Upper lobe of left lung (tissue), 6 donors: ENCODE results near the gene PPP2R2B. TPM values are rescaled to one million over a fixed set of nuclear protein-coding genes. Genes with fewer than 3 reads are reported as not detected.

Experiments
- ATAC-seq, 2 donors: fragments of 200-7000 bp; cut with Tn5 transposase; one replicate each; pipeline ENCODE4 v1.9.1; 2022; ENCODE audit warnings: mild to moderate bottlenecking in 2 of 2, moderate library complexity in 2 of 2; ENCODE audit not compliant: low FRiP score in 2 of 2
- DNase-seq, 2 donors: peaks; one replicate each; pipeline ENCODE4 v3.0.0-alpha.2; 2019 to 2020
- H3K27ac ChIP-seq, 4 donors: fragments of 200-600 bp; sonication (generic); one replicate each; pipeline ENCODE4 v1.5.1; 2016 to 2019
- H3K27me3 ChIP-seq, 4 donors: fragments of 200-600 bp; sonication (generic); one replicate each; pipeline ENCODE4 v1.5.1; 2017 to 2019
- H3K36me3 ChIP-seq, 4 donors: fragments of 200-600 bp; sonication (generic); one replicate each; pipeline ENCODE4 v1.5.1; 2016 to 2019
- H3K4me1 ChIP-seq, 4 donors: fragments of 200-600 bp; sonication (generic); one replicate each; pipeline ENCODE4 v1.5.1; 2018 to 2019
- H3K4me3 ChIP-seq, 4 donors: fragments of 200-600 bp; sonication (generic); one replicate each; pipeline ENCODE4 v1.5.1; 2017 to 2019; ENCODE audit warnings: mild to moderate bottlenecking in 2 of 4, moderate library complexity in 1 of 4
- H3K9me3 ChIP-seq, 4 donors: fragments of 200-600 bp; sonication (generic); one replicate each; pipeline ENCODE4 v1.5.1; 2018 to 2019
- CTCF ChIP-seq, 6 experiments: fragments of 450-650 bp in 4 of 6; fragments of 200-600 bp in 2 of 6; sonication (generic) in 2 of 6; IDR thresholded peaks; one replicate each; pipeline ENCODE4 v1.5.1; 2016 to 2019; ENCODE audit warnings: antibody characterized with exemption in 6 of 6
- EP300 ChIP-seq, 4 donors: sonication (generic); formaldehyde crosslinking; IDR thresholded peaks; one replicate each; pipeline ENCODE4 v1.5.1; 2017; ENCODE audit warnings: antibody characterized with exemption in 4 of 4, control low read depth in 2 of 4
- POLR2A ChIP-seq, 4 donors: fragments of 450-650 bp; IDR thresholded peaks; one replicate each; pipeline ENCODE4 v1.5.1; 2016 to 2017; ENCODE audit warnings: antibody characterized with exemption in 4 of 4, mild to moderate bottlenecking in 2 of 4
- POLR2AphosphoS5 ChIP-seq, 2 donors: sonication (generic); formaldehyde crosslinking; IDR thresholded peaks; one replicate each; pipeline ENCODE4 v1.5.1; 2017; ENCODE audit warnings: antibody characterized with exemption in 2 of 2
- WGBS, 2 donors: methylation state at CpG; one replicate each; pipeline ENCODE4 v1.1.5; 2017 to 2018; 5-methylcytosine and 5-hydroxymethylcytosine counted together
- total RNA-seq, 6 donors: library from RNA; depleted of rRNA in 4 of 6; stranded (reverse); fragments of >200 nt in 4 of 6; gene quantifications; one replicate each; pipeline versions ENCODE4 v1.1.0 to v1.2.1, GENCODE V29; 2016 to 2021
- donor health status: DM: no; HTN: no; CAD: no; lungs with moderate emphysema.
- donor health status: DM: no; HTN: yes; CAD: no; lungs with severe emphysema.

Gene PPP2R2B
- total RNA-seq, 6 donors from 2014 or later: 0.49 to 7.4 (median 1.3) TPM

- no peaks in the 10 kb centered on the region for H3K36me3 ChIP-seq
- DNase-seq (no peak), ATAC-seq (no peak)
- TF ChIP-seq POLR2AphosphoS5 (IDR thresholded peaks at IDR 0.05) (no peak), CTCF (IDR thresholded peaks at IDR 0.05) (no peak), POLR2A (IDR thresholded peaks at IDR 0.05) (no peak)
- no peaks in the 10 kb centered on the region for H3K4me1 ChIP-seq
- H3K4me3 ChIP-seq: no peak overlapping the region
- no peaks in the 10 kb centered on the region for H3K27me3 ChIP-seq
- no peak overlapping the region for H3K27ac ChIP-seq
- WGBS, 2 donors: 47 to 59% methylated on average over 3 of the region's 3 CpGs
- H3K9me3 ChIP-seq: no peaks in the 10 kb centered on the region
Measured at GRCh38 chr5:146836226-146836842, 42.2 kb downstream of the PPP2R2B start.

- no peak for ATAC-seq
Measured at GRCh38 chr5:146832985-146833732, 45.4 kb downstream of the PPP2R2B start.

GRCh38 chr5:146828385-146828784 lies 50.2 kb downstream of the PPP2R2B start:
- no peak for ATAC-seq
- Histone ChIP-seq H3K9me3 (no peaks in the 10 kb centered on the region), H3K36me3 (no peaks in the 10 kb centered on the region), H3K4me3 (no peak overlapping the region), H3K27ac (no peak overlapping the region), H3K27me3 (no peaks in the 10 kb centered on the region), H3K4me1 (no peaks in the 10 kb centered on the region)
- DNase-seq: no peak
- TF ChIP-seq POLR2AphosphoS5 (IDR thresholded peaks at IDR 0.05) (no peak), EP300 (IDR thresholded peaks at IDR 0.05) (no peak), CTCF (IDR thresholded peaks at IDR 0.05) (no peak), POLR2A (IDR thresholded peaks at IDR 0.05) (no peak)

More at GRCh38 chr5:146832985-146833732, 45.4 kb downstream of the PPP2R2B start:
- H3K4me3 ChIP-seq: no peak overlapping the region
- no peaks in the 10 kb centered on the region for H3K36me3 ChIP-seq
- no peaks in the 10 kb centered on the region for H3K27me3 ChIP-seq
- no peak overlapping the region for H3K27ac ChIP-seq
- 78 to 80% methylated on average over 3 of the region's 3 CpGs for WGBS, 2 donors
- TF ChIP-seq CTCF (IDR thresholded peaks at IDR 0.05) (no peak), POLR2A (IDR thresholded peaks at IDR 0.05) (no peak), POLR2AphosphoS5 (IDR thresholded peaks at IDR 0.05) (no peak), EP300 (IDR thresholded peaks at IDR 0.05) (no peak)
- no peak for DNase-seq
- no peaks in the 10 kb centered on the region for H3K9me3 ChIP-seq
- H3K4me1 ChIP-seq: no peaks in the 10 kb centered on the region

- no peaks in the 10 kb centered on the region for H3K36me3 ChIP-seq
- no peak overlapping the region for H3K27ac ChIP-seq
- no peaks in the 10 kb centered on the region for H3K4me1 ChIP-seq
- DNase-seq: no peak
- H3K9me3 ChIP-seq: no peaks in the 10 kb centered on the region
- WGBS, 2 donors: 64 to 92% methylated on average over 2 of the region's 2 CpGs
- ATAC-seq: no peak
- no peaks in the 10 kb centered on the region for H3K27me3 ChIP-seq
- no peak overlapping the region for H3K4me3 ChIP-seq
- TF ChIP-seq CTCF (IDR thresholded peaks at IDR 0.05) (no peak), EP300 (IDR thresholded peaks at IDR 0.05) (no peak), POLR2A (IDR thresholded peaks at IDR 0.05) (no peak), POLR2AphosphoS5 (IDR thresholded peaks at IDR 0.05) (no peak)
Measured at GRCh38 chr5:146827901-146828300, 50.7 kb downstream of the PPP2R2B start.

DNA sequence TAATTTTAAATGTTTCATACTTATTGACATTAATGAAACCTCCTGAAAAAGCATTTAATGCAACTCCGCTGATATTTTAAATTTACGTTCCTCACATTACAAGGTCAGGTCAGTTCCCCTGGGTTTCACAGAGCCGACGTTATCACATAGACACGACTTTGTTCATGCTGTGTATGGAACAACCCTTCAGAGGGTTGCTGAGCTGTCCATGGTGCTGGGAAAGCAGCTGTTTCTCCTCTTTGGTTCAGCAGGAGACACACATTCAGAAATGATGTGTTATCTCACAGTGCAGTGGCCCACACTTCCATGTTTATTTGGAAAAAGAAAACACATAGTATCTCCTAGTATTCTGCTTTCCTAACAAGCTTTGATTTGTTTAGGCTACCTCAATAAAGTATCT lies 53.5 kb downstream of the PPP2R2B start:
- Histone ChIP-seq H3K9me3 (no peaks in the 10 kb centered on the region), H3K4me1 (no peaks in the 10 kb centered on the region), H3K36me3 (no peaks in the 10 kb centered on the region), H3K4me3 (no peak overlapping the region), H3K27ac (no peak overlapping the region), H3K27me3 (no peaks in the 10 kb centered on the region)
- TF ChIP-seq POLR2A (IDR thresholded peaks at IDR 0.05) (no peak), POLR2AphosphoS5 (IDR thresholded peaks at IDR 0.05) (no peak), EP300 (IDR thresholded peaks at IDR 0.05) (no peak), CTCF (IDR thresholded peaks at IDR 0.05) (no peak)
- no peak for DNase-seq
- no peak for ATAC-seq
- 27 to 42% methylated on average over 5 of the region's 5 CpGs for WGBS, 2 donors
